DND-41 (cell line): Measurements from ENCODE around the gene PPP1R12C.

Experiments
- CTCF ChIP-seq: IDR thresholded peaks from 2 replicates; pipeline ENCODE4 v1.5.1; 2012; ENCODE audit warnings: borderline replicate concordance, low read length, moderate library complexity, mild to moderate bottlenecking; ENCODE audit not compliant: poor library complexity, severe bottlenecking; ENCODE audit errors: extremely low read depth
- EZH2 ChIP-seq: IDR thresholded peaks from 3 replicates; pipeline ENCODE4 v1.6.1; 2012; ENCODE audit warnings: borderline replicate concordance, low read depth, mild to moderate bottlenecking, moderate library complexity, low read length, inconsistent platforms; ENCODE audit not compliant: severe bottlenecking

DNA sequence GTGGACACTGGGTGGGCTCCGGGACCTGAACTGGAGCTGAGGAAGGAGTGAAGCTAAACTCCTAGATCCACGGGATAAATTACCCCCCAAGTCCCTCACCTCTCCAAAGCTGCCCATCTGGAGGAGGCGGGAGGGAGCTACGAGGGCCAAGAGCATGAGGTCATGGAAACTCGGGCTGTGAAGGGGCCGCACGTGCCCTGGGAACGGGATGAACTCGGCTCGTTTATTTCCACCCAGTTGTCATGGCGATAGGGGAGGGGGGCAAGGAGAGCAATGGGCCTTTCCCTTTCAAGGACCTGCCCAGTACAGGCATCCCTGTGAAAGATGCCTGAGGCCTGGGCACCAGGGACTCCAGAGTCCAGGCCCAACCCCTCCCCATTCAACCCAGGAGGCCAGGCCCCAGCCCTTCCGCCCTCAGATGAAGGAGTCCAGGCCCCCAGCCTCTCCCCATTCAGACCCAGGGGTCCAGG, 3.8 kb downstream of the PPP1R12C start:
- TF ChIP-seq EZH2 = no peak
- no peak for TF ChIP-seq CTCF
